Measurements from ENCODE around the gene PNISR. TPM values are rescaled to one million over a fixed set of nuclear protein-coding genes. Genes with fewer than 3 reads are reported as not detected.

Gene PNISR
- total RNA-seq, 1 donor from 2014 or later = 79.4 TPM

Other genes with a start within 250 kb of the PNISR start
- 7.8 and 8.1 TPM in 2 replicates for gene FAXC, start 75.6 kb downstream of the PNISR start, total RNA-seq
- 4.4 and 8.3 TPM in 2 replicates for gene COQ3, start 31.1 kb downstream of the PNISR start, total RNA-seq
- gene USP45, start 90.1 kb upstream of the PNISR start, total RNA-seq = 34.1 and 49.3 TPM in 2 replicates
- gene CCNC, start 143.4 kb upstream of the PNISR start, total RNA-seq = 104 and 249 TPM in 2 replicates
- gene PRDM13, start 181.5 kb upstream of the PNISR start, total RNA-seq = not detected in 2 replicates

All from renal cortical epithelial cell (primary cell).